ENCODE measurements around the gene COPE. TPM values are rescaled to one million over a fixed set of nuclear protein-coding genes. Genes with fewer than 3 reads are reported as not detected.

The COPE gene
- total RNA-seq, 1 donor from 2014 or later, result 192 TPM

- Mint-ChIP-seq H3K36me3 (ENCODE audit: insufficient read depth) (peaks cover 18% of the 10 kb centered on the region), H3K27ac (no peak overlapping the region), H3K27me3 (no peaks in the 10 kb centered on the region), H3K9me3 (ENCODE audit: low read depth) (no peaks in the 10 kb centered on the region), H3K4me1 (ENCODE audit: low read depth) (peaks cover 3% of the 10 kb centered on the region), H3K4me3 (ENCODE audit: low read depth) (no peak overlapping the region)
- DNase-seq (ENCODE audit: low spot score, unreplicated experiment), result no peak
- TF ChIP-seq, protein P1, sequence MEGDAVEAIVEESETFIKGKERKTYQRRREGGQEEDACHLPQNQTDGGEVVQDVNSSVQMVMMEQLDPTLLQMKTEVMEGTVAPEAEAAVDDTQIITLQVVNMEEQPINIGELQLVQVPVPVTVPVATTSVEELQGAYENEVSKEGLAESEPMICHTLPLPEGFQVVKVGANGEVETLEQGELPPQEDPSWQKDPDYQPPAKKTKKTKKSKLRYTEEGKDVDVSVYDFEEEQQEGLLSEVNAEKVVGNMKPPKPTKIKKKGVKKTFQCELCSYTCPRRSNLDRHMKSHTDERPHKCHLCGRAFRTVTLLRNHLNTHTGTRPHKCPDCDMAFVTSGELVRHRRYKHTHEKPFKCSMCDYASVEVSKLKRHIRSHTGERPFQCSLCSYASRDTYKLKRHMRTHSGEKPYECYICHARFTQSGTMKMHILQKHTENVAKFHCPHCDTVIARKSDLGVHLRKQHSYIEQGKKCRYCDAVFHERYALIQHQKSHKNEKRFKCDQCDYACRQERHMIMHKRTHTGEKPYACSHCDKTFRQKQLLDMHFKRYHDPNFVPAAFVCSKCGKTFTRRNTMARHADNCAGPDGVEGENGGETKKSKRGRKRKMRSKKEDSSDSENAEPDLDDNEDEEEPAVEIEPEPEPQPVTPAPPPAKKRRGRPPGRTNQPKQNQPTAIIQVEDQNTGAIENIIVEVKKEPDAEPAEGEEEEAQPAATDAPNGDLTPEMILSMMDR (IDR thresholded peaks at IDR 0.05; ENCODE audit: unreplicated experiment), result no peak
Observed at GRCh38 chr19:18850471-18851375, 68.5 kb downstream of the COPE start.

DNA sequence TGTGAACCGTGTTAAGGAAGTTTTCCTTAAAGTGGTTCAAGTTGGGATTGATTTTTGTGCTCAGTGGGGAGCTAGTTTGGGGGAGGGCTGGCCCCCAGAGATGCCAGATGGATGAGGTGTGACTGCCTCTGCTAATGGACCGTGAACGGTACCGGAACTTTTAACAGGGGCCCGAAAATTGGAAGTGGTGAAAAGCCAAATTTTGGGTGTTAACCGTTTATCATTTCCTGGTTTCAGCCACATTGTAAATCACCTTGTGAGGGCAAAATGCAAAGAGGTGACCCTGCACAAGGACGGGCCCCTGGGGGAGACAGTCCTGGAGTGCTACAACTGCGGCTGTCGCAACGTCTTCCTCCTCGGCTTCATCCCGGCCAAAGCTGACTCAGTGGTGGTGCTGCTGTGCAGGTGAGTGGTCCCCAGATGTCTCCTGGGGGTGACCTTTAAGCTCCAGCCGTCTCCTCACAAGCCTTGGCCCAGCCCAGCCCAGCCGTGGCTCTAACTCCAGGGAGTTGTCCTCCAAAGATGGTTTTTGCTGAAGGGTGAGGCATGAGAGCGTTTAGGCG lies 69.3 kb downstream of the COPE start:
- no peaks in the 10 kb centered on the region for H3K9me3 Mint-ChIP-seq (ENCODE audit: low read depth)
- no peak overlapping the region for H3K27ac Mint-ChIP-seq
- H3K27me3 Mint-ChIP-seq, result no peaks in the 10 kb centered on the region
- no peak overlapping the region for H3K4me3 Mint-ChIP-seq (ENCODE audit: low read depth)
- H3K4me1 Mint-ChIP-seq (ENCODE audit: low read depth), result peaks cover 3% of the 10 kb centered on the region
- no peak for DNase-seq (ENCODE audit: low spot score, unreplicated experiment)
- peaks cover 15% of the 10 kb centered on the region for H3K36me3 Mint-ChIP-seq (ENCODE audit: insufficient read depth)
- TF ChIP-seq, protein P1 (IDR thresholded peaks at IDR 0.05; ENCODE audit: unreplicated experiment), result no peak

Other genes starting within 250 kb of the COPE start
- gene CRTC1, start 235.7 kb downstream of the COPE start, total RNA-seq, result 39.5 and 39.7 TPM in 2 replicates
- 0.13 and 0.24 TPM in 2 replicates for gene COMP, start 128.1 kb downstream of the COPE start, total RNA-seq
- gene UPF1, start 87.4 kb downstream of the COPE start, total RNA-seq, result 87.1 and 90.9 TPM in 2 replicates
- gene CERS1, start 23.2 kb downstream of the COPE start, total RNA-seq, result 20.1 and 20.9 TPM in 2 replicates
- gene DDX49, start 328 bp upstream of the COPE start, total RNA-seq, result 44.4 and 44.7 TPM in 2 replicates
- 64.5 and 69.4 TPM in 2 replicates for gene HOMER3, start 21.8 kb upstream of the COPE start, total RNA-seq
- gene SUGP2, start 114.1 kb upstream of the COPE start, total RNA-seq, result 153 and 154 TPM in 2 replicates
- 28.5 and 33.5 TPM in 2 replicates for gene ARMC6, start 114.2 kb upstream of the COPE start, total RNA-seq
- gene SLC25A42, start 144.6 kb upstream of the COPE start, total RNA-seq, result 10.5 and 10.7 TPM in 2 replicates
- 38.8 and 42.3 TPM in 2 replicates for gene TMEM161A, start 219.1 kb upstream of the COPE start, total RNA-seq

Measured in progenitor cell of endocrine pancreas (in vitro differentiated cells).